NCI-H2227 treated with DMSO at 0.1 percent for 48 hours (cell line): ENCODE results near the gene TFEB.
"Not testable (repeated sequence)": the region's sequence is repeated elsewhere in the genome, so short reads cannot be mapped to it uniquely, and the experiment has no call there.

Experiments
- DNase-seq: peaks from one replicate; lab custom pipeline; 2025; lab: John Stamatoyannopoulos, UW

The TFEB gene

GRCh38 chr6:41735427-41736185 lies at the start of gene TFEB:
Gene TFEB (minus strand): TSS chr6:41735608. CDS start chr6:41691213, 44,395 bp downstream.
- DNase-seq: peak; percentile 50

GRCh38 chr6:41784581-41785171 lies 49.3 kb upstream of the TFEB start:
- DNase-seq: no peak

- DNase-seq: no peak
Measured at GRCh38 chr6:41783106-41783780, 47.8 kb upstream of the TFEB start.

- no peak for DNase-seq
Measured at GRCh38 chr6:41781366-41781730, 45.9 kb upstream of the TFEB start.

- DNase-seq: no peak
Measured at GRCh38 chr6:41780551-41781365, 45.4 kb upstream of the TFEB start, which contains the start of gene PRICKLE4. Gene PRICKLE4 (plus strand): TSS chr6:41780782. CDS start chr6:41783474, 2,692 bp downstream.

GRCh38 chr6:41779788-41780550 lies 44.6 kb upstream of the TFEB start, which contains the start of gene FRS3:
Gene FRS3 (minus strand): TSS chr6:41779900. CDS start chr6:41776987, 2,913 bp downstream.
- DNase-seq: peak; percentile 83

- DNase-seq: no peak
Measured at GRCh38 chr6:41779336-41779735, 43.9 kb upstream of the TFEB start.

GRCh38 chr6:41778895-41779294 lies 43.5 kb upstream of the TFEB start:
- no peak for DNase-seq

- DNase-seq: no peak
Measured at GRCh38 chr6:41777551-41778285, 42.3 kb upstream of the TFEB start.

GRCh38 chr6:41775293-41775882 lies 40.0 kb upstream of the TFEB start:
- no peak for DNase-seq

GRCh38 chr6:41774841-41775240 lies 39.4 kb upstream of the TFEB start:
- no peak for DNase-seq

- DNase-seq: no peak
Measured at GRCh38 chr6:41771058-41771983, 35.9 kb upstream of the TFEB start.

- no peak for DNase-seq
Measured at GRCh38 chr6:41770381-41771057, 35.1 kb upstream of the TFEB start.

- no peak for DNase-seq
Measured at GRCh38 chr6:41769376-41769775, 34.0 kb upstream of the TFEB start.

GRCh38 chr6:41768545-41769308 lies 33.3 kb upstream of the TFEB start:
- no peak for DNase-seq

GRCh38 chr6:41767112-41767833 lies 31.9 kb upstream of the TFEB start:
- no peak for DNase-seq

- not testable (repeated sequence) for DNase-seq
Measured at GRCh38 chr6:41766043-41766664, 30.7 kb upstream of the TFEB start.
